ENCODE results near the gene RPS15A. TPM values are rescaled to one million over a fixed set of nuclear protein-coding genes. Genes with fewer than 3 reads are reported as not detected.
"Not testable (repeated sequence)": the region's sequence is repeated elsewhere in the genome, so short reads cannot be mapped to it uniquely, and the experiment has no call there.

RPS15A gene
- total RNA-seq, 5 donors from 2014 or later (not counting 1 experiment from before 2014, with no cell fraction given): 2,862 to 3,462 (median 2,982) TPM

GRCh38 chr16:18782697-18783429 is 7.3 kb downstream of the RPS15A start:
- ATAC-seq (replicated peaks in 1 of 4): peak in 3 of 4 experiments; percentile 34 to 62 (median 46)
- POLR2A ChIA-PET: no interaction called here
- no peak overlapping the region for H3K4me3 Mint-ChIP-seq

GRCh38 chr16:18781232-18781631 is 8.9 kb downstream of the RPS15A start:
- H3K4me3 Mint-ChIP-seq; CTCF ChIA-PET; DNase-seq; POLR2A ChIA-PET; H3K9me3 Mint-ChIP-seq; H3K27me3 Mint-ChIP-seq; H3K27ac Mint-ChIP-seq; ATAC-seq (replicated peaks in 1 of 4); H3K27me3 ChIP-seq (replicated peaks in 1 of 2; ENCODE audit: control insufficient read depth in 2 of 2, extremely low read depth in 1 of 2, insufficient read depth in 2 of 2, low read length in 1 of 2); H3K9me3 ChIP-seq; H3K27ac ChIP-seq (ENCODE audit: low read length); H3K4me3 ChIP-seq (ENCODE audit: control insufficient read depth in 1 of 2, extremely low read depth in 1 of 2, low read length in 1 of 2): not testable (repeated sequence)
- peaks cover 16 to 32% (median 32%) of the 10 kb centered on the region in 3 donors for H3K4me1 Mint-ChIP-seq
- peaks cover 29% of the 10 kb centered on the region for H3K36me3 Mint-ChIP-seq
- Histone ChIP-seq H3K4me1 (ENCODE audit: control insufficient read depth in 1 of 2, extremely low read depth in 1 of 2, insufficient read depth in 2 of 2, low read length in 2 of 2) (peaks cover 5 to 28% of the 10 kb centered on the region in 2 experiments), H3K36me3 (ENCODE audit: control insufficient read depth in 2 of 2, extremely low read depth in 1 of 2, insufficient read depth in 1 of 2, low read length in 1 of 2) (peaks cover 5 to 40% of the 10 kb centered on the region in 2 donors)
- no CpG with 5 or more reads among the region's 6 CpGs for WGBS (ENCODE audit: insufficient coverage)

More at GRCh38 chr16:18782697-18783429, 7.3 kb downstream of the RPS15A start:
- Histone ChIP-seq H3K27ac (ENCODE audit: low read length) (peak overlapping the region; percentile 34), H3K4me1 (ENCODE audit: control insufficient read depth in 1 of 2, extremely low read depth in 1 of 2, insufficient read depth in 2 of 2, low read length in 2 of 2) (peaks cover 10 to 44% of the 10 kb centered on the region in 2 experiments), H3K4me3 (ENCODE audit: control insufficient read depth in 1 of 2, extremely low read depth in 1 of 2, low read length in 1 of 2) (no peak overlapping the region), H3K9me3 (no peaks in the 10 kb centered on the region), H3K36me3 (ENCODE audit: control insufficient read depth in 2 of 2, extremely low read depth in 1 of 2, insufficient read depth in 1 of 2, low read length in 1 of 2) (peaks cover 5 to 56% of the 10 kb centered on the region in 2 donors), H3K27me3 (replicated peaks in 1 of 2; ENCODE audit: control insufficient read depth in 2 of 2, extremely low read depth in 1 of 2, insufficient read depth in 2 of 2, low read length in 1 of 2) (no peaks in the 10 kb centered on the region)
- no peaks in the 10 kb centered on the region for H3K9me3 Mint-ChIP-seq
- H3K36me3 Mint-ChIP-seq: peaks cover 40% of the 10 kb centered on the region
- CTCF ChIA-PET: no interaction called here
- peak overlapping the region; percentile 32 to 71 for H3K27ac Mint-ChIP-seq
- peak in 1 of 35 experiments; percentile 31 for DNase-seq
- H3K27me3 Mint-ChIP-seq: no peaks in the 10 kb centered on the region
- H3K4me1 Mint-ChIP-seq: peaks cover 32 to 48% (median 47%) of the 10 kb centered on the region in 3 donors
- no CpG with 5 or more reads among the region's 8 CpGs for WGBS (ENCODE audit: insufficient coverage)

GRCh38 chr16:18780460-18781026 is 9.6 kb downstream of the RPS15A start:
- ATAC-seq (replicated peaks in 1 of 4): peak in 1 of 4 experiments; percentile 27
- H3K27ac ChIP-seq (ENCODE audit: low read length); H3K9me3 Mint-ChIP-seq; CTCF ChIA-PET; H3K9me3 ChIP-seq; H3K4me3 Mint-ChIP-seq; H3K27me3 Mint-ChIP-seq; POLR2A ChIA-PET; DNase-seq; H3K4me3 ChIP-seq (ENCODE audit: control insufficient read depth in 1 of 2, extremely low read depth in 1 of 2, low read length in 1 of 2); H3K27me3 ChIP-seq (replicated peaks in 1 of 2; ENCODE audit: control insufficient read depth in 2 of 2, extremely low read depth in 1 of 2, insufficient read depth in 2 of 2, low read length in 1 of 2); H3K27ac Mint-ChIP-seq: not testable (repeated sequence)
- peaks cover 9 to 25% (median 25%) of the 10 kb centered on the region in 3 donors for H3K4me1 Mint-ChIP-seq
- WGBS (ENCODE audit: insufficient coverage): 20% methylated on average over 1 of the region's 8 CpGs
- H3K36me3 Mint-ChIP-seq: peaks cover 23% of the 10 kb centered on the region
- Histone ChIP-seq H3K4me1 (ENCODE audit: control insufficient read depth in 1 of 2, extremely low read depth in 1 of 2, insufficient read depth in 2 of 2, low read length in 2 of 2) (peaks cover 1 to 21% of the 10 kb centered on the region in 2 experiments), H3K36me3 (ENCODE audit: control insufficient read depth in 2 of 2, extremely low read depth in 1 of 2, insufficient read depth in 1 of 2, low read length in 1 of 2) (peaks cover 5 to 33% of the 10 kb centered on the region in 2 donors)

GRCh38 chr16:18777664-18778063 is 12.5 kb downstream of the RPS15A start:
- H3K9me3 Mint-ChIP-seq; H3K27ac ChIP-seq (ENCODE audit: low read length); CTCF ChIA-PET; POLR2A ChIA-PET; H3K9me3 ChIP-seq; H3K4me1 ChIP-seq (ENCODE audit: control insufficient read depth in 1 of 2, extremely low read depth in 1 of 2, insufficient read depth in 2 of 2, low read length in 2 of 2); ATAC-seq (replicated peaks in 1 of 4); H3K27me3 Mint-ChIP-seq; H3K27me3 ChIP-seq (replicated peaks in 1 of 2; ENCODE audit: control insufficient read depth in 2 of 2, extremely low read depth in 1 of 2, insufficient read depth in 2 of 2, low read length in 1 of 2); H3K4me1 Mint-ChIP-seq; H3K36me3 ChIP-seq (ENCODE audit: control insufficient read depth in 2 of 2, extremely low read depth in 1 of 2, insufficient read depth in 1 of 2, low read length in 1 of 2); H3K4me3 ChIP-seq (ENCODE audit: control insufficient read depth in 1 of 2, extremely low read depth in 1 of 2, low read length in 1 of 2); H3K4me3 Mint-ChIP-seq; H3K27ac Mint-ChIP-seq; DNase-seq; H3K36me3 Mint-ChIP-seq: not testable (repeated sequence)
- WGBS (ENCODE audit: insufficient coverage): no CpG with 5 or more reads among the region's 1 CpG

- H3K27me3 Mint-ChIP-seq; H3K27ac Mint-ChIP-seq; H3K4me3 ChIP-seq (ENCODE audit: control insufficient read depth in 1 of 2, extremely low read depth in 1 of 2, low read length in 1 of 2); H3K36me3 ChIP-seq (ENCODE audit: control insufficient read depth in 2 of 2, extremely low read depth in 1 of 2, insufficient read depth in 1 of 2, low read length in 1 of 2); H3K4me1 Mint-ChIP-seq; H3K4me3 Mint-ChIP-seq; H3K9me3 ChIP-seq; H3K27ac ChIP-seq (ENCODE audit: low read length); CTCF ChIA-PET; H3K36me3 Mint-ChIP-seq; H3K4me1 ChIP-seq (ENCODE audit: control insufficient read depth in 1 of 2, extremely low read depth in 1 of 2, insufficient read depth in 2 of 2, low read length in 2 of 2); H3K9me3 Mint-ChIP-seq; DNase-seq; H3K27me3 ChIP-seq (replicated peaks in 1 of 2; ENCODE audit: control insufficient read depth in 2 of 2, extremely low read depth in 1 of 2, insufficient read depth in 2 of 2, low read length in 1 of 2); POLR2A ChIA-PET: not testable (repeated sequence)
- WGBS (ENCODE audit: insufficient coverage): 85% methylated on average over 4 of the region's 5 CpGs
- ATAC-seq (replicated peaks in 1 of 4): peak in 1 of 4 experiments; percentile 17
Measured at GRCh38 chr16:18776334-18776733, 13.8 kb downstream of the RPS15A start.

- POLR2A ChIA-PET; H3K27me3 Mint-ChIP-seq; H3K4me1 ChIP-seq (ENCODE audit: control insufficient read depth in 1 of 2, extremely low read depth in 1 of 2, insufficient read depth in 2 of 2, low read length in 2 of 2); ATAC-seq (replicated peaks in 1 of 4); H3K36me3 Mint-ChIP-seq; H3K27ac ChIP-seq (ENCODE audit: low read length); H3K9me3 Mint-ChIP-seq; CTCF ChIA-PET; H3K36me3 ChIP-seq (ENCODE audit: control insufficient read depth in 2 of 2, extremely low read depth in 1 of 2, insufficient read depth in 1 of 2, low read length in 1 of 2); DNase-seq; H3K4me3 ChIP-seq (ENCODE audit: control insufficient read depth in 1 of 2, extremely low read depth in 1 of 2, low read length in 1 of 2); H3K27ac Mint-ChIP-seq; H3K4me3 Mint-ChIP-seq; H3K27me3 ChIP-seq (replicated peaks in 1 of 2; ENCODE audit: control insufficient read depth in 2 of 2, extremely low read depth in 1 of 2, insufficient read depth in 2 of 2, low read length in 1 of 2); H3K4me1 Mint-ChIP-seq; H3K9me3 ChIP-seq: not testable (repeated sequence)
- WGBS (ENCODE audit: insufficient coverage): no CpG with 5 or more reads among the region's 4 CpGs
Measured at GRCh38 chr16:18774651-18775050, 15.5 kb downstream of the RPS15A start.
